Vagina (tissue), 2 donors: ENCODE results near the gene RCAN1. TPM values are rescaled to one million over a fixed set of nuclear protein-coding genes. Genes with fewer than 3 reads are reported as not detected.
"Not testable (repeated sequence)": the region's sequence is repeated elsewhere in the genome, so short reads cannot be mapped to it uniquely, and the experiment has no call there.

Experiments
- DNase-seq, 2 donors: peaks; one replicate each; pipeline ENCODE4 v3.0.0-alpha.2; 2017; ENCODE audit errors: extremely low spot score in 2 of 2
- H3K27ac ChIP-seq: fragments of 200-600 bp; sonication (generic); one replicate; pipeline ENCODE4 v1.5.1; 2019
- H3K27me3 ChIP-seq: fragments of 200-600 bp; sonication (generic); one replicate; pipeline ENCODE4 v1.5.1; 2019
- H3K36me3 ChIP-seq, 2 donors: fragments of 200-600 bp; sonication (generic); one replicate each; pipeline ENCODE4 v1.5.1; 2017 to 2019
- H3K4me1 ChIP-seq: fragments of 200-600 bp; sonication (generic); one replicate; pipeline ENCODE4 v1.5.1; 2019
- H3K4me3 ChIP-seq, 2 donors: fragments of 200-600 bp; sonication (generic); 1 replicate in 1 of 2; 2 replicates in 1 of 2; pipeline ENCODE4 v1.5.1; 2016 to 2019
- H3K9me3 ChIP-seq: fragments of 200-600 bp; sonication (generic); one replicate; pipeline ENCODE4 v1.5.1; 2019
- CTCF ChIP-seq, 3 experiments: fragments of 450-650 bp in 2 of 3; fragments of 200-600 bp in 1 of 3; sonication (generic) in 1 of 3; IDR thresholded peaks; one replicate each; pipeline ENCODE4 v1.5.1; 2017 to 2019; ENCODE audit warnings: antibody characterized with exemption in 3 of 3, mild to moderate bottlenecking in 2 of 3, moderate library complexity in 2 of 3
- POLR2A ChIP-seq, 2 donors: fragments of 450-650 bp; IDR thresholded peaks; one replicate each; pipeline ENCODE4 v1.6.1; 2017; ENCODE audit warnings: antibody characterized with exemption in 2 of 2, mild to moderate bottlenecking in 2 of 2, moderate library complexity in 2 of 2
- POLR2AphosphoS5 ChIP-seq, 2 donors: sonication (generic); formaldehyde crosslinking; IDR thresholded peaks; one replicate each; pipeline ENCODE4 v1.9.0; 2017; ENCODE audit warnings: antibody characterized with exemption in 2 of 2, mild to moderate bottlenecking in 2 of 2, low read depth in 1 of 2; ENCODE audit not compliant: insufficient read depth in 1 of 2
- intact Hi-C: fragments of 100-400 bp; cut with DNase I; formaldehyde crosslinking; loops from one replicate; pipeline ENCODE4 v1.15.1; 2023
- total RNA-seq: library from RNA; depleted of rRNA; stranded (reverse); fragments of >200 nt; gene quantifications from one replicate; pipeline ENCODE4 v1.2.3, GENCODE V29; 2016

The RCAN1 gene
- total RNA-seq, 1 donor from 2014 or later: 29.2 TPM

DNA sequence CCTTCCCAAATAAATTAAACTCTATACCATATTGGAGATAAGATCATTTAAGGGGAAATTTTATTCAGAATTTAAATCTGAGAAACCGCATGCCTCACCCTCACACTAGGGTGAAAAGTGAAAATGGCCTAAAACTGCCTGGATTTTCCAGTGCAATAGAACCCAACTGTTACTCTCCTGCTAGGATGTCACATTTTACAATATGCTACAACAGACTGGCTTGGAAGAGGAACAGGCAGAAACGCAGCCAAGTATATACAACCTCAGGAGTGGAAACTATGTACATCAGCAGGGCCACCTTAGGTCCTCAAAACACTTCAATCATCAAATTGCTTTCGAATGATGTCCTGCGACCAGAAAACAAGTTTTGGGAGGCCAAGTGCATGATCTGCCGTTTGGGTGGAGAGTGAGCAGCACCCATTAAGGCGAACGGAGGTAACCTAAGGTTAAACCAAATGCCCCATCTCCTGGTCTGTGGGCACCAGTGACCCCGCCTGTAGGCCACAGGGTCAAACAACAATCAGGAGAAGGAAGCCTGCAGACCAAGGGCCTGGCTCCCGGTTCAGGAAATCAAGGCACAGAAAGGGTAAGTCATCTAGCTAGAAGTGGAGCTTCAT lies 4.9 kb downstream of the RCAN1 start:
- H3K9me3 ChIP-seq: no peaks in the 10 kb centered on the region
- no peaks in the 10 kb centered on the region for H3K27me3 ChIP-seq
- no peak overlapping the region for H3K4me3 ChIP-seq
- TF ChIP-seq POLR2A (IDR thresholded peaks at IDR 0.05): no peak
- TF ChIP-seq POLR2AphosphoS5 (IDR thresholded peaks at IDR 0.05; ENCODE audit: insufficient read depth in 1 of 2, low read depth in 1 of 2): no peak
- TF ChIP-seq CTCF (IDR thresholded peaks at IDR 0.05): no peak
- intact Hi-C loops: no loop called here
- H3K27ac ChIP-seq: no peak overlapping the region
- H3K4me1 ChIP-seq: peaks cover 16% of the 10 kb centered on the region
- DNase-seq: peak; percentile 60 to 67
- H3K36me3 ChIP-seq: no peaks in the 10 kb centered on the region

DNA sequence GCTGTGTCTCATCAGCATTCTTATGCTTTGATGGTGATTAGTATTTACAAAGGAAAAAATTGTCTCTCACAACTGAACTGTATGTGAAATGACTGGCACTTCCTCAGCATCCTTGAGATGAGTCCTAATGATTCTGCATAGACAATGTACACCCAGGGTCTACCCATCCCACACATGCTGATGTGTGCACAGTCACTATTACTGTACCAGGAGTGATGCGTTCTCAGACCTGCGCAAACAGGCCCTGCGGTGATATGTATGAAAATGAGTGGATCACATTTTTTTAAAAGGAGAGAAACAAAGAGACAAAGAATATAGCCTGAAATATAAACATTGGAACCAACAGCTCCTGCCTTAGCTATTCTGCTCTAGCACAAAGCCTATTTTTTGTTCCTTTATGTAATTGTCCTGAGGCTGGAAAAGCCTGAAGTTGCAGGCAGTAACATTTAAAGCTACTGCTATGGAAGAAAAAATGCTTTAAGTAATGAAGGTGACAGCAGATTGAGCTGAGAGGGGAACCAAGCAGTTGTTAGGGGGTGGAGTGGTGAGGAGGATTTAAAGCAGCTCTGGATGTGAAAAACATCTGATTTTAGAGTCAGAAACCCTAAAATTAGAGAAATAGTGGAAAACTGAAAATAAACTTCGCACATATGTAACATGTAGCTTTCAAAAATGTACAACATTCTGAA lies 5.5 kb downstream of the RCAN1 start:
- Histone ChIP-seq H3K4me1 (peaks cover 16% of the 10 kb centered on the region), H3K27ac (no peak overlapping the region)
- peak in 1 of 2 donors; percentile 19 for DNase-seq

DNA sequence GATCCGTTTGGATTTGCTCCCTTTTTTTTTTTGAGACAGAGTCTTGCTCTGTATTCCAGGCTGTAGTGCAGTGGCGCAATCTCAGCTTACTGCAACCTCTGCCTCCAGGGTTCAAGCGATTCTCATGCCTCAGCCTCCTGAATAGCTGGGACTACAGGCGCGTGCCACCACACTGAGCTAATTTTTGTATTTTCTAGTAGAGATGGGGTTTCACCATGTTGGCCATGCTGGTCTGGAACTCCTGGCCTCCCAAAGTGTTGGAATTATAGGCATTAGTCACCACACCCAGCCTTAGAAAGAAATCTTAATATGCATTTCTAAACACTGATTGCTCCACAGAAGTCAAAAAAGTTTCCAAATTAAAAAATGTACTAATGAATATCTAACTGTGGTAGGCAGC lies 7.5 kb downstream of the RCAN1 start:
- intact Hi-C loops, H3K36me3 ChIP-seq, H3K4me1 ChIP-seq, H3K4me3 ChIP-seq, H3K9me3 ChIP-seq, H3K27ac ChIP-seq, H3K27me3 ChIP-seq, DNase-seq: not testable (repeated sequence)

More for the DNA sequence above, 5.5 kb downstream of the RCAN1 start:
- Histone ChIP-seq H3K4me3 (no peak overlapping the region), H3K27me3 (no peaks in the 10 kb centered on the region), H3K36me3 (no peaks in the 10 kb centered on the region), H3K9me3 (no peaks in the 10 kb centered on the region)
- intact Hi-C loops: no loop called here
- TF ChIP-seq POLR2A (IDR thresholded peaks at IDR 0.05): no peak
- TF ChIP-seq CTCF (IDR thresholded peaks at IDR 0.05): no peak
- TF ChIP-seq POLR2AphosphoS5 (IDR thresholded peaks at IDR 0.05; ENCODE audit: insufficient read depth in 1 of 2, low read depth in 1 of 2): no peak

GRCh38 chr21:34606621-34607020 lies 8.3 kb downstream of the RCAN1 start:
- Histone ChIP-seq H3K27me3 (no peaks in the 10 kb centered on the region), H3K36me3 (no peaks in the 10 kb centered on the region), H3K4me3 (no peak overlapping the region), H3K27ac (no peak overlapping the region), H3K9me3 (no peaks in the 10 kb centered on the region), H3K4me1 (no peaks in the 10 kb centered on the region)
- DNase-seq: peak in 1 of 2 donors; percentile 70
- TF ChIP-seq POLR2AphosphoS5 (IDR thresholded peaks at IDR 0.05; ENCODE audit: insufficient read depth in 1 of 2, low read depth in 1 of 2) (no peak), POLR2A (IDR thresholded peaks at IDR 0.05) (no peak), CTCF (IDR thresholded peaks at IDR 0.05) (no peak)
- intact Hi-C loops: no loop called here

DNA sequence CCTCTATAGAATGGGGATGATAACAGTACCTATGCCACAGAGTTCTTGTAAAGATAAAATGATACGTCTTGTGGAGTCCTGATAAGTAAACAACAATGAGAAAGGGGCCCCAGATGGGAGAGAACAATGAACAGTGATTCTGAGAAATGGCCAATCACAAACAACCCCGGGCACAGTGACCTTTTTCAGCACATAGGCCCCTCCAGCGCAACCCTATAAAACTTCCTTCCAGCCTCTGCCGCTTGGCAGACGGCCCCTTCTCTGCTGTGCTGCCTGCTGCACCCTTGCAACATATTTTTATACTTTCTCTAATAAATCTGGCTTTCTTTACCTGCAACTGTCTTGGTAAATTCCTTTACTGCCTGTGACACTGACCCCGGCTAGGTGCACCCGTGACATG lies 8.9 kb downstream of the RCAN1 start:
- no peak overlapping the region for H3K27ac ChIP-seq
- H3K36me3 ChIP-seq: no peaks in the 10 kb centered on the region
- H3K27me3 ChIP-seq: no peaks in the 10 kb centered on the region
- H3K4me1 ChIP-seq: no peaks in the 10 kb centered on the region
- no peak overlapping the region for H3K4me3 ChIP-seq
- intact Hi-C loops: no loop called here
- H3K9me3 ChIP-seq: no peaks in the 10 kb centered on the region
- TF ChIP-seq CTCF (IDR thresholded peaks at IDR 0.05) (no peak), POLR2A (IDR thresholded peaks at IDR 0.05) (no peak), POLR2AphosphoS5 (IDR thresholded peaks at IDR 0.05; ENCODE audit: insufficient read depth in 1 of 2, low read depth in 1 of 2) (no peak)
- DNase-seq: peak in 1 of 2 donors; percentile 34

DNA sequence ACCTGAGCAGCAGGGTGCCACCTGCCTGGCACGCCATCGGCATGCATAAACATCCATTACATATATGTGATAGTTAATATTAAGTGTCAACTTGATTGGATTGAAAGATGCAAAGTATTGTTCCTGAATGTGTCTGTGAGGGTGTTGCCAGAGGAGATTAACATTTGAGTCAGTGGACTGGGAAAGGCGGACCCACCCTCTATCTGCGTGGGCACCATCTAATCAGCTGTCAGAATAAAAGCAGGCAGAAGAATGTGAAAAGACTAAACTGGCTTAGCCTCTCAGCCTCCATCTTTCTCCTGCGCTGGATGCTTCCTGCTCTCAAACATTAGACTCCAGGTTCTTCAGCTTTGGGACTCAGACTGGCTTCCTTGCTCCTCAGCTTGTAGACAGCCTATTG lies 10.0 kb downstream of the RCAN1 start:
- H3K9me3 ChIP-seq, H3K4me3 ChIP-seq, H3K27ac ChIP-seq, H3K4me1 ChIP-seq, H3K27me3 ChIP-seq, H3K36me3 ChIP-seq, intact Hi-C loops: not testable (repeated sequence)
- DNase-seq: peak in 1 of 2 donors; percentile 28
